PC-3 (cell line): Measurements from ENCODE around the gene DGKH.

Experiments used
- EZH2 ChIP-seq: fragments of 300-600 bp; sonication (generic); IDR thresholded peaks from one replicate; pipeline ENCODE4 v1.6.1; 2017; ENCODE audit warnings: antibody characterized with exemption, mild to moderate bottlenecking, low read length; ENCODE audit not compliant: unreplicated experiment
- TF ChIP-seq, protein P1 (sequence below): fragments of 300-600 bp; sonication (generic); conservative IDR thresholded peaks from 2 replicates; pipeline ENCODE4 v1.5.1; 2017; ENCODE audit warnings: antibody characterized with exemption, low read depth, mild to moderate bottlenecking, low read length

DNA sequence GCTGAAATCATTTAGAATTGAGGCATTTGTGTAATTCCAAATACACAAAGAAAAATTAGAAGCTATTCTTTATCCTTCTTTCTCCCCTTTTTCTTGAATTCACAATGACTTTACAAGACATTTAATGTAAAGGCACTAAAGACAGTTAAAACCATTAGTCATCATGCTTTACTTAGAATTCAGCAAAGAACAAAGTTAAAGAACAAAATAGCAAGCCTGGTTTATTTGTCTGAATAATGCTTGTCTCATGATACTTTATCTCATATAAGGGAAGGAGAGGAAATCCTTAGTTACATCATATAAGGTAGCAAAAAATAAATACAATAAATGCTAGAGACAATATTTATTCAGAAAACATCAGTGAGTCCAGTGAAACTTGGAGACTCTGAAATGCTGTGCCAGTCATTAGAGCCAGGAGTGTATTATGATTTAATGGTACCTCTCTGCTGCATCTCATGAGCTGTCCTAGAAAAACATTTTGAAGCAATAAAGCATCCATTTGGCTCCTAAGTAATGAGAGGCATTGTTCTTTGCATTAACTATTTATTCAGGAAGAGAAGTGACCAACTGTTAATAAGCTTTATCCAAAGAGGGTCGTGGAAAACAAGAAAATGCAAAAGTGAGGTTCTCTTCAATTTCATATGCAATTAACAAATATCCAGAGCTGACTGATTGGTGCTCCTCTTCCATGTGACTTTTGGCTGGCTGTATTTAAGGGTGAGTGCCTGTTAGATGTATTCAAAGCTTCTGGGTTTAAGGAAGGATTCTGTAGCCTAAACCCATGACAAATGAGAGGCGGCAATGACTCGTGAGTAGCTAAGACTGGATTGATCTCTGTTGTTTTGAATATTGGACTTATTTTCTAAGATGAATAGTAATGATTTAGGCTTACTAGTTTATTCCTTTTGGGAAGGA is 105.0 kb downstream of the DGKH start:
- no peak for TF ChIP-seq EZH2
- TF ChIP-seq, protein P1, sequence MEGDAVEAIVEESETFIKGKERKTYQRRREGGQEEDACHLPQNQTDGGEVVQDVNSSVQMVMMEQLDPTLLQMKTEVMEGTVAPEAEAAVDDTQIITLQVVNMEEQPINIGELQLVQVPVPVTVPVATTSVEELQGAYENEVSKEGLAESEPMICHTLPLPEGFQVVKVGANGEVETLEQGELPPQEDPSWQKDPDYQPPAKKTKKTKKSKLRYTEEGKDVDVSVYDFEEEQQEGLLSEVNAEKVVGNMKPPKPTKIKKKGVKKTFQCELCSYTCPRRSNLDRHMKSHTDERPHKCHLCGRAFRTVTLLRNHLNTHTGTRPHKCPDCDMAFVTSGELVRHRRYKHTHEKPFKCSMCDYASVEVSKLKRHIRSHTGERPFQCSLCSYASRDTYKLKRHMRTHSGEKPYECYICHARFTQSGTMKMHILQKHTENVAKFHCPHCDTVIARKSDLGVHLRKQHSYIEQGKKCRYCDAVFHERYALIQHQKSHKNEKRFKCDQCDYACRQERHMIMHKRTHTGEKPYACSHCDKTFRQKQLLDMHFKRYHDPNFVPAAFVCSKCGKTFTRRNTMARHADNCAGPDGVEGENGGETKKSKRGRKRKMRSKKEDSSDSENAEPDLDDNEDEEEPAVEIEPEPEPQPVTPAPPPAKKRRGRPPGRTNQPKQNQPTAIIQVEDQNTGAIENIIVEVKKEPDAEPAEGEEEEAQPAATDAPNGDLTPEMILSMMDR: no peak
